CD4-positive, alpha-beta T cell (primary cell): ENCODE data around the gene KIAA1755. TPM values are rescaled to one million over a fixed set of nuclear protein-coding genes. Genes with fewer than 3 reads are reported as not detected.
"Not testable (repeated sequence)": the region's sequence is repeated elsewhere in the genome, so short reads cannot be mapped to it uniquely, and the experiment has no call there.

Source experiments
- ATAC-seq: fragments of 200-7000 bp; cut with Tn5 transposase; one replicate; pipeline ENCODE4 v1.10.0; 2022; ENCODE audit warnings: mild to moderate bottlenecking; ENCODE audit not compliant: poor library complexity
- CTCF ChIA-PET: fragments of 350-600 bp; sonication (Branson Sonifier 250); formaldehyde crosslinking; loops from one replicate; lab custom pipeline; 2021; ENCODE audit warnings: antibody characterized with exemption, inconsistent platforms; lab: Charles Lee
- POLR2A ChIA-PET: fragments of 350-600 bp; sonication (Branson Sonifier 250); formaldehyde crosslinking; loops from one replicate; lab custom pipeline; 2021; ENCODE audit warnings: antibody characterized with exemption, inconsistent platforms; lab: Charles Lee
- DNase-seq, 14 experiments: peaks; one replicate each; pipeline ENCODE4 v3.0.0-alpha.2; 2013 to 2020; ENCODE audit warnings: mixed read lengths in 2 of 14
- H3K27ac ChIP-seq, 2 donors: one replicate each; pipeline versions ENCODE4 v1.5.1 to v1.7.0; 2013; ENCODE audit warnings: low read length in 2 of 2, low read depth in 1 of 2, mild to moderate bottlenecking in 1 of 2
- H3K27me3 ChIP-seq, 2 experiments: 1 replicate in 1 of 2; 2 replicates in 1 of 2; pipeline versions ENCODE4 v1.6.1 to v1.7.0; 2013; ENCODE audit warnings: low read length in 2 of 2, control low read depth in 1 of 2, mild to moderate bottlenecking in 1 of 2, moderate library complexity in 1 of 2; ENCODE audit not compliant: insufficient read depth in 2 of 2, control insufficient read depth in 1 of 2
- H3K36me3 ChIP-seq: one replicate; pipeline ENCODE4 v1.6.1; 2013; ENCODE audit warnings: low read length, control low read depth; ENCODE audit not compliant: insufficient read depth
- H3K4me1 ChIP-seq: one replicate; pipeline ENCODE4 v1.6.1; 2013; ENCODE audit warnings: low read length, control low read depth; ENCODE audit not compliant: insufficient read depth
- H3K4me3 ChIP-seq: one replicate; pipeline ENCODE4 v1.5.1; 2013; ENCODE audit warnings: mild to moderate bottlenecking, low read length, moderate library complexity
- H3K9me3 ChIP-seq, 2 experiments: 1 replicate in 1 of 2; 2 replicates in 1 of 2; pipeline versions ENCODE4 v1.6.1 to v1.7.0; 2013; ENCODE audit warnings: low read length in 2 of 2, mild to moderate bottlenecking in 2 of 2, control low read depth in 1 of 2, moderate library complexity in 1 of 2; ENCODE audit not compliant: control insufficient read depth in 1 of 2, insufficient read depth in 1 of 2
- H3K27ac Mint-ChIP-seq: one replicate; pipeline ENCODE4 v1.8.0; 2020; ENCODE audit warnings: mixed read lengths
- H3K27me3 Mint-ChIP-seq: one replicate; pipeline ENCODE4 v1.8.0; 2021; ENCODE audit warnings: mixed read lengths
- H3K36me3 Mint-ChIP-seq: one replicate; pipeline ENCODE4 v1.8.0; 2021; ENCODE audit warnings: low read depth, mixed read lengths
- H3K4me1 Mint-ChIP-seq: one replicate; pipeline ENCODE4 v1.8.0; 2021; ENCODE audit warnings: low read depth, mixed read lengths
- H3K4me3 Mint-ChIP-seq: one replicate; pipeline ENCODE4 v1.8.0; 2020; ENCODE audit warnings: mild to moderate bottlenecking, mixed read lengths
- H3K9me3 Mint-ChIP-seq: one replicate; pipeline ENCODE4 v1.8.0; 2020; ENCODE audit warnings: mixed read lengths
- intact Hi-C, 2 experiments: fragments of 100-400 bp; cut with DNase I in 1 of 2; cut with micrococcal nuclease in 1 of 2; formaldehyde crosslinking; loops; one replicate each; pipeline versions ENCODE4 v1.15.1 to v1.9.0; 2023 to 2025; cut with DNase I, micrococcal nuclease
- total RNA-seq, 174 experiments: library from RNA in 2 of 174; stranded (reverse) in 2 of 174; gene quantifications; one replicate each; pipeline ENCODE4 v1.2.3 and lab custom pipeline; 2021 to 2026
- TF ChIP-seq, protein P1 (sequence below): fragments of 200-600 bp; IDR thresholded peaks from one replicate; pipeline ENCODE4 v1.8.0; 2022; ENCODE audit warnings: antibody characterized with exemption, mild to moderate bottlenecking

The KIAA1755 gene
- total RNA-seq, 2 experiments from 2014 or later, result not detected

- no peaks in the 10 kb centered on the region for H3K9me3 ChIP-seq
- Mint-ChIP-seq H3K4me3 (no peak overlapping the region), H3K9me3 (no peaks in the 10 kb centered on the region), H3K36me3 (no peaks in the 10 kb centered on the region), H3K27ac (no peak overlapping the region), H3K27me3 (peaks cover 20% of the 10 kb centered on the region), H3K4me1 (no peaks in the 10 kb centered on the region)
- no peaks in the 10 kb centered on the region for H3K36me3 ChIP-seq
- TF ChIP-seq, protein P1, sequence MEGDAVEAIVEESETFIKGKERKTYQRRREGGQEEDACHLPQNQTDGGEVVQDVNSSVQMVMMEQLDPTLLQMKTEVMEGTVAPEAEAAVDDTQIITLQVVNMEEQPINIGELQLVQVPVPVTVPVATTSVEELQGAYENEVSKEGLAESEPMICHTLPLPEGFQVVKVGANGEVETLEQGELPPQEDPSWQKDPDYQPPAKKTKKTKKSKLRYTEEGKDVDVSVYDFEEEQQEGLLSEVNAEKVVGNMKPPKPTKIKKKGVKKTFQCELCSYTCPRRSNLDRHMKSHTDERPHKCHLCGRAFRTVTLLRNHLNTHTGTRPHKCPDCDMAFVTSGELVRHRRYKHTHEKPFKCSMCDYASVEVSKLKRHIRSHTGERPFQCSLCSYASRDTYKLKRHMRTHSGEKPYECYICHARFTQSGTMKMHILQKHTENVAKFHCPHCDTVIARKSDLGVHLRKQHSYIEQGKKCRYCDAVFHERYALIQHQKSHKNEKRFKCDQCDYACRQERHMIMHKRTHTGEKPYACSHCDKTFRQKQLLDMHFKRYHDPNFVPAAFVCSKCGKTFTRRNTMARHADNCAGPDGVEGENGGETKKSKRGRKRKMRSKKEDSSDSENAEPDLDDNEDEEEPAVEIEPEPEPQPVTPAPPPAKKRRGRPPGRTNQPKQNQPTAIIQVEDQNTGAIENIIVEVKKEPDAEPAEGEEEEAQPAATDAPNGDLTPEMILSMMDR, result no peak
- no peaks in the 10 kb centered on the region for H3K27me3 ChIP-seq
- DNase-seq (no peak), ATAC-seq (no peak)
- CTCF ChIA-PET, result no interaction called here
- POLR2A ChIA-PET, result no interaction called here
- intact Hi-C loops, result no loop called here
- no peak overlapping the region for H3K27ac ChIP-seq
- no peak overlapping the region for H3K4me3 ChIP-seq
- H3K4me1 ChIP-seq, result no peaks in the 10 kb centered on the region
Measured at GRCh38 chr20:38283236-38283635, 22.7 kb upstream of the KIAA1755 start.

DNA sequence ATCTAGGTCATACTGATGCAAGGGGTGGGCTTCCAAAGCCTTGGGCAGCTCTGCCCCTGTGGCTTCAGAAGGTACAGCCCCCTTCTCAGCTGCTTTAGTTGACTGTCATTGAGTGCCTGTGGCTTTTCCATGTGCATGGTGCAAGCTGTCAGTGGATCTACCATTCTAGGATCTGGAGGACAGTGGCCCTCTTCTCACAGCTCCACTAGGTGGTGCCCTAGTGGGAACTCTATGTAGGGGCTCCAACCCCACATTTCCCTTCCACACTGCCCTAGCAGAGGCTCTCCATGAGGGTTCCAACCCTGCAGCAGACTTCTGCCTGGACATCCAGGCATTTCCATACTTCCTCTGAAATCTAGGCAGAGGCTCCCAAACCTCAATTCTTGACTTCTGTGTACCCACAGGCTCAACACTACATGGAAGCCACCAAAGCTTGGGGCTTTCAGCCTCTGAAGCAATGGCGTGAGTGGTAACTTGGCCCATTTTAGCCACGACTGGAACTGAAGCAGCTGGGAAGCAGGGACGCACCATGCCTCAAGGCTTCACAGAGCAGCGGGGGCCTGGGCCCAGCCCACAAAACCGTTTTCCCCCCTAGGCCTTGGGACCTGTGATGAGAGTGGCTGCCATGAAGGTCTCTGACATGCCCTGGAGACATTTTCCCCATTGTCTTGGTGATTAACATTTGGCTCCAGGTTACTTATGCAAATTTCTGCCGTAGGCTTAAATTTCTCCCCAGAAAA lies 20.8 kb upstream of the KIAA1755 start:
- DNase-seq, H3K9me3 Mint-ChIP-seq, H3K27me3 Mint-ChIP-seq, H3K4me3 ChIP-seq, H3K27ac Mint-ChIP-seq, H3K36me3 Mint-ChIP-seq, H3K4me1 Mint-ChIP-seq, H3K27ac ChIP-seq, H3K4me1 ChIP-seq, POLR2A ChIA-PET, H3K9me3 ChIP-seq, H3K4me3 Mint-ChIP-seq, H3K27me3 ChIP-seq, H3K36me3 ChIP-seq, CTCF ChIA-PET, intact Hi-C loops, ATAC-seq: not testable (repeated sequence)

DNA sequence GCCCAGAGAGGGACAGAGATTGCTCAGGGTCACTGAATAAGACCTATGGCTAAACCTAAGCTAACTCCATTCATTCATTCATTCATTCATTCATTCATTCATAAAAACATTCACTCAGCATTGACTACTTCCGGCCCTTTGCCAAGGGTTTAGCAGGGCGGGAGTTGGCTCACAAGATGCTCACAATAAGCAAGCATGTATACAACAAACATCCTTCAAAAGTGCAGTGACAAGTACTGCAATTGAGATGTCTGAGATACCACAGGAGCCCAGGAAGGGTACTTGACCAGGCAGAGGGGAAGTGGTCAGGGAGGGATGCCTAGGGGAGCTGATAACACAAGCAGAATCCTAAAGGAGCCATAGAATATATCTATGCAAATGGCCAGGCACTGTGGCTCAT lies 18.2 kb upstream of the KIAA1755 start:
- Histone ChIP-seq H3K9me3 (no peaks in the 10 kb centered on the region), H3K27ac (no peak overlapping the region), H3K4me1 (no peaks in the 10 kb centered on the region), H3K27me3 (no peaks in the 10 kb centered on the region), H3K4me3 (no peak overlapping the region), H3K36me3 (no peaks in the 10 kb centered on the region)
- ATAC-seq (no peak), DNase-seq (no peak)
- no peaks in the 10 kb centered on the region for H3K36me3 Mint-ChIP-seq
- H3K27me3 Mint-ChIP-seq, result no peaks in the 10 kb centered on the region
- TF ChIP-seq, protein P1, result no peak
- no peak overlapping the region for H3K4me3 Mint-ChIP-seq
- no peaks in the 10 kb centered on the region for H3K9me3 Mint-ChIP-seq
- intact Hi-C loops, result no loop called here
- H3K4me1 Mint-ChIP-seq, result no peaks in the 10 kb centered on the region
- ChIA-PET CTCF (no interaction called here), POLR2A (no interaction called here)
- no peak overlapping the region for H3K27ac Mint-ChIP-seq

- TF ChIP-seq, protein P1, result no peak
- Mint-ChIP-seq H3K9me3 (no peaks in the 10 kb centered on the region), H3K4me1 (no peaks in the 10 kb centered on the region), H3K27me3 (no peaks in the 10 kb centered on the region), H3K27ac (no peak overlapping the region), H3K4me3 (no peak overlapping the region), H3K36me3 (no peaks in the 10 kb centered on the region)
- H3K27me3 ChIP-seq, result no peaks in the 10 kb centered on the region
- ATAC-seq (no peak), DNase-seq (no peak)
- ChIA-PET POLR2A (no interaction called here), CTCF (no interaction called here)
- H3K4me3 ChIP-seq, result no peak overlapping the region
- intact Hi-C loops, result no loop called here
- no peaks in the 10 kb centered on the region for H3K36me3 ChIP-seq
- no peaks in the 10 kb centered on the region for H3K4me1 ChIP-seq
- no peak overlapping the region for H3K27ac ChIP-seq
- no peaks in the 10 kb centered on the region for H3K9me3 ChIP-seq
Measured at GRCh38 chr20:38278131-38278530, 17.6 kb upstream of the KIAA1755 start.
